ENCODE data around the gene TMEM125. TPM values are rescaled to one million over a fixed set of nuclear protein-coding genes. Genes with fewer than 3 reads are reported as not detected.

Gene TMEM125
- total and polyA plus RNA-seq, 4 experiments from 2014 or later = not detected

GRCh38 chr1:43315481-43315880 lies 45.7 kb downstream of the TMEM125 start:
- Mint-ChIP-seq H3K4me1 (no peaks in the 10 kb centered on the region), H3K27me3 (peaks cover 1 to 2% of the 10 kb centered on the region in 2 donors), H3K27ac (peak overlapping the region in 1 of 7 donors; percentile 48), H3K36me3 (no peaks in the 10 kb centered on the region), H3K4me3 (no peak overlapping the region), H3K9me3 (no peaks in the 10 kb centered on the region)
- no peaks in the 10 kb centered on the region for H3K9me3 ChIP-seq (ENCODE audit: control insufficient read depth in 1 of 2, low read length in 2 of 2)
- H3K27me3 ChIP-seq (ENCODE audit: insufficient read depth, low read length) = no peaks in the 10 kb centered on the region
- no peaks in the 10 kb centered on the region for H3K4me1 ChIP-seq (ENCODE audit: insufficient read depth, low read length)
- intact Hi-C loops (cut with micrococcal nuclease) = no loop called here
- no peak overlapping the region for H3K27ac ChIP-seq (ENCODE audit: low read depth, low read length)
- H3K4me3 ChIP-seq (ENCODE audit: low read length in 2 of 2) = no peak overlapping the region
- no peaks in the 10 kb centered on the region for H3K36me3 ChIP-seq (ENCODE audit: insufficient read depth, low read length)
- ChIA-PET CTCF (ENCODE audit: partially characterized antibody) (no interaction called here), POLR2A (ENCODE audit: partially characterized antibody) (no interaction called here)
- DNase-seq = no peak

DNA sequence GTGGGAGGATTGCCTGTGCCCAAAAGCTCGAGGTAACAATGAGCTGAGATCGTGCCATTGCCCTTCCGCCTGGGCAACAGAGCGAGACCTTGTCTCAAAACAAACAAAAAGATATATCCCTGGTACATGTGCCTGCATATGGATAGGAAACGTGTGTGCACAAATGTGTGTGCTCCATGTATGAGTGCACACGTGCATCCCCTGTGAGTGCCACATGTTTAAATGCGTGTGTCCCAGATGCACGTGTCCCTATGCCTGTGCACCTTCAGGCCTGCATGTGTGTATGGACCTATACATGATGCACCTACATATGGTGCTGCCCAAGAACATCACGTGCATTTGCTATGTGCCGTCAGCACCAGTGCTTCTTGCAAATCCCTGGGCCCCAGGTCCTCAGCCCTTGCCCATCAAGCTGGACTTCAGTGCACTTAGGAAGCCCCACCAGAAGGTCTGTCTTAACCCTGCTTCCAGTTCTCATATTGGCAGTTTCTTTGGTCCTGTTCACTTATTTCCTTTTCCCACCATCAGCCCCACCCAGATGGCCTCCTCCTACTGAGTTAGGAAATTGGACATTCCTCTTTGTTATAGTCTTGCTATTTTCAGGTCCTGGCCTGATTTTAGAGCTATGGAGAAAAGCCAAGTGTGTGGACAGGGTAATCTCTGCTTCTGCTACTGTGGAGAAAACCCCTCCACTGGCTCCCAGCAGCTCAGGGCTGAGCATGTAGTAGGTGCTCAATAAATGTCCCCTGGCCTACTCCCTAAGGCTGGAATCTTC lies 46.4 kb downstream of the TMEM125 start:
- no peaks in the 10 kb centered on the region for H3K9me3 Mint-ChIP-seq
- POLR2A ChIA-PET (ENCODE audit: partially characterized antibody) = no interaction called here
- H3K4me3 ChIP-seq (ENCODE audit: low read length in 2 of 2) = no peak overlapping the region
- CTCF ChIA-PET (ENCODE audit: partially characterized antibody) = no interaction called here
- no peaks in the 10 kb centered on the region for H3K9me3 ChIP-seq (ENCODE audit: control insufficient read depth in 1 of 2, low read length in 2 of 2)
- no peaks in the 10 kb centered on the region for H3K27me3 ChIP-seq (ENCODE audit: insufficient read depth, low read length)
- H3K4me3 Mint-ChIP-seq = no peak overlapping the region
- H3K4me1 ChIP-seq (ENCODE audit: insufficient read depth, low read length) = no peaks in the 10 kb centered on the region
- H3K27me3 Mint-ChIP-seq = peaks cover 0 to 2% of the 10 kb centered on the region in 2 donors
- no peaks in the 10 kb centered on the region for H3K36me3 Mint-ChIP-seq
- no peak overlapping the region for H3K27ac ChIP-seq (ENCODE audit: low read depth, low read length)
- no peaks in the 10 kb centered on the region for H3K4me1 Mint-ChIP-seq
- H3K36me3 ChIP-seq (ENCODE audit: insufficient read depth, low read length) = no peaks in the 10 kb centered on the region
- intact Hi-C loops (cut with micrococcal nuclease) = no loop called here
- no peak for DNase-seq
- peak overlapping the region in 2 of 7 donors; percentile 41 to 48 for H3K27ac Mint-ChIP-seq

DNA sequence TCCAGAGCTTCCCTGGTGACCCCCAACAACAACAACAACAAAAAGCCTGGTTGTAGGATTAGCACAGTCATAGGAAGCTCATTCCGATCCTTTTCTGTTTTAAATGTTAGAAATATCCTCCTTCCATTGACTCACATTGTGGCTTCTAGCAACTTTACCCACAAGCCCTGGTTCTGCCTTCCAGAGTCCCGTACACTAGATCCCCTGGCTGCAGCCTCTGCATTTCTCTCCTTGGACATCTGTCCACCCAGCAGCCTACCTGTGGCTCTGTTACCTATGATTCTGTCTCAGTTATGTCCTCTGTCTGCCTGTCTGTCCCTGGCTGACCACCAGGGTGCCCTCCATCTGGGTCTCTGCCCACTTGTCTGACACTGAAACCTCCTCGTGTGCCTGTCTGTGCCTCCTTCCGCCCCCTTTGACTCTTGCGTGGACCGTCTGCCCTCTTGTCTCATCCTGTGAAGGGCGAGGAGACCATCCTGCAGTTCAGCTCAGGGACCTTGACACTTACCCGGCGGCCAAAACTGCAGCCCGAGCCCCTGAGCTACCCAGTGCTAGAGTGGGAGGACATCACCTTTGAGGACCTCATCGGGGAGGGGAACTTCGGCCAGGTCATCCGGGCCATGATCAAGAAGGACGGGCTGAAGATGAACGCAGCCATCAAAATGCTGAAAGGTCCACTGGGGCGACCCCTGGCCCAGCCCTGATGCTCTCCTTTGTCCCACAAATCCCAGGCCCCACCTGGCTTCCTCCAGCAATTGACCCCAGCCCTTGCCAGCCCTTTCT lies 47.1 kb downstream of the TMEM125 start:
- Mint-ChIP-seq H3K4me1 (no peaks in the 10 kb centered on the region), H3K9me3 (no peaks in the 10 kb centered on the region), H3K4me3 (no peak overlapping the region), H3K36me3 (no peaks in the 10 kb centered on the region), H3K27ac (no peak overlapping the region), H3K27me3 (no peaks in the 10 kb centered on the region)
- CTCF ChIA-PET (ENCODE audit: partially characterized antibody) = interaction anchor here (0.6 kb wide), 1 partner anchor 24 kb away, joined by 3 read pairs; no protein-coding TSS in a partner anchor
- intact Hi-C loops (cut with micrococcal nuclease) = no loop called here
- H3K27me3 ChIP-seq (ENCODE audit: insufficient read depth, low read length) = no peaks in the 10 kb centered on the region
- H3K27ac ChIP-seq (ENCODE audit: low read depth, low read length) = no peak overlapping the region
- H3K4me3 ChIP-seq (ENCODE audit: low read length in 2 of 2) = no peak overlapping the region
- H3K36me3 ChIP-seq (ENCODE audit: insufficient read depth, low read length) = no peaks in the 10 kb centered on the region
- H3K4me1 ChIP-seq (ENCODE audit: insufficient read depth, low read length) = no peaks in the 10 kb centered on the region
- DNase-seq = no peak
- no peaks in the 10 kb centered on the region for H3K9me3 ChIP-seq (ENCODE audit: control insufficient read depth in 1 of 2, low read length in 2 of 2)
- POLR2A ChIA-PET (ENCODE audit: partially characterized antibody) = no interaction called here

GRCh38 chr1:43317817-43318471 lies 48.2 kb downstream of the TMEM125 start:
- no peak for DNase-seq
- Mint-ChIP-seq H3K4me3 (peak overlapping the region in 1 of 8 donors; percentile 46), H3K27me3 (no peaks in the 10 kb centered on the region), H3K9me3 (peaks cover 0 to under 1% (median 0%) of the 10 kb centered on the region in 8 donors), H3K36me3 (no peaks in the 10 kb centered on the region), H3K4me1 (no peaks in the 10 kb centered on the region), H3K27ac (no peak overlapping the region)
- intact Hi-C loops (cut with micrococcal nuclease) = no loop called here
- H3K9me3 ChIP-seq (ENCODE audit: control insufficient read depth in 1 of 2, low read length in 2 of 2) = no peaks in the 10 kb centered on the region
- POLR2A ChIA-PET (ENCODE audit: partially characterized antibody) = no interaction called here
- CTCF ChIA-PET (ENCODE audit: partially characterized antibody) = no interaction called here
- H3K4me1 ChIP-seq (ENCODE audit: insufficient read depth, low read length) = no peaks in the 10 kb centered on the region
- no peak overlapping the region for H3K27ac ChIP-seq (ENCODE audit: low read depth, low read length)
- H3K4me3 ChIP-seq (ENCODE audit: low read length in 2 of 2) = no peak overlapping the region
- H3K36me3 ChIP-seq (ENCODE audit: insufficient read depth, low read length) = no peaks in the 10 kb centered on the region
- H3K27me3 ChIP-seq (ENCODE audit: insufficient read depth, low read length) = no peaks in the 10 kb centered on the region

GRCh38 chr1:43318831-43319230 lies 49.0 kb downstream of the TMEM125 start:
- Histone ChIP-seq H3K9me3 (ENCODE audit: control insufficient read depth in 1 of 2, low read length in 2 of 2) (no peaks in the 10 kb centered on the region), H3K36me3 (ENCODE audit: insufficient read depth, low read length) (no peaks in the 10 kb centered on the region), H3K27me3 (ENCODE audit: insufficient read depth, low read length) (no peaks in the 10 kb centered on the region), H3K4me1 (ENCODE audit: insufficient read depth, low read length) (no peaks in the 10 kb centered on the region), H3K4me3 (ENCODE audit: low read length in 2 of 2) (no peak overlapping the region), H3K27ac (ENCODE audit: low read depth, low read length) (no peak overlapping the region)
- POLR2A ChIA-PET (ENCODE audit: partially characterized antibody) = no interaction called here
- Mint-ChIP-seq H3K4me3 (no peak overlapping the region), H3K4me1 (no peaks in the 10 kb centered on the region), H3K27me3 (no peaks in the 10 kb centered on the region), H3K36me3 (no peaks in the 10 kb centered on the region), H3K9me3 (peaks cover 0 to 2% (median 0%) of the 10 kb centered on the region in 8 donors), H3K27ac (no peak overlapping the region)
- CTCF ChIA-PET (ENCODE audit: partially characterized antibody) = no interaction called here
- intact Hi-C loops (cut with micrococcal nuclease) = no loop called here
- DNase-seq = no peak

DNA sequence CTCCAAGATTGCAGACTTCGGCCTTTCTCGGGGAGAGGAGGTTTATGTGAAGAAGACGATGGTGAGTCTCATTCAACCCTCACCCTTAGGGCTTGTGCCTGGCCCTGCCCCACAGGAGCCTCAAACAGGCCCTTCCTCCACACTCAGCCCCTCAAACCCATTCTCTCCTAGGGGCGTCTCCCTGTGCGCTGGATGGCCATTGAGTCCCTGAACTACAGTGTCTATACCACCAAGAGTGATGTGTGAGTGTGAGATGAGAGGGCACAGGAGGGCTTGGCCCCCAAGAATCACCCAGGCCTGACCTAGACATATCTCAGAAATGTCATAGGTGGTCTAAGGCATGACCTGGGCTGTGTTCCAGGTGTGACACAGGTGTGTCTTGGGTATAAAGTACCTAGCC lies 49.5 kb downstream of the TMEM125 start:
- H3K4me1 ChIP-seq (ENCODE audit: insufficient read depth, low read length) = no peaks in the 10 kb centered on the region
- Mint-ChIP-seq H3K27me3 (no peaks in the 10 kb centered on the region), H3K4me1 (no peaks in the 10 kb centered on the region), H3K4me3 (no peak overlapping the region), H3K36me3 (no peaks in the 10 kb centered on the region), H3K9me3 (peaks cover 0 to 5% (median 2%) of the 10 kb centered on the region in 8 donors), H3K27ac (no peak overlapping the region)
- no peaks in the 10 kb centered on the region for H3K27me3 ChIP-seq (ENCODE audit: insufficient read depth, low read length)
- no peaks in the 10 kb centered on the region for H3K36me3 ChIP-seq (ENCODE audit: insufficient read depth, low read length)
- H3K9me3 ChIP-seq (ENCODE audit: control insufficient read depth in 1 of 2, low read length in 2 of 2) = no peaks in the 10 kb centered on the region
- CTCF ChIA-PET (ENCODE audit: partially characterized antibody) = no interaction called here
- POLR2A ChIA-PET (ENCODE audit: partially characterized antibody) = no interaction called here
- H3K27ac ChIP-seq (ENCODE audit: low read depth, low read length) = no peak overlapping the region
- intact Hi-C loops (cut with micrococcal nuclease) = no loop called here
- no peak overlapping the region for H3K4me3 ChIP-seq (ENCODE audit: low read length in 2 of 2)
- DNase-seq = no peak

GRCh38 chr1:43319766-43320165 lies 50.0 kb downstream of the TMEM125 start:
- Histone ChIP-seq H3K4me1 (ENCODE audit: insufficient read depth, low read length) (no peaks in the 10 kb centered on the region), H3K4me3 (ENCODE audit: low read length in 2 of 2) (no peak overlapping the region), H3K27me3 (ENCODE audit: insufficient read depth, low read length) (no peaks in the 10 kb centered on the region), H3K27ac (ENCODE audit: low read depth, low read length) (no peak overlapping the region), H3K9me3 (ENCODE audit: control insufficient read depth in 1 of 2, low read length in 2 of 2) (peaks cover 0 to 3% of the 10 kb centered on the region in 2 donors), H3K36me3 (ENCODE audit: insufficient read depth, low read length) (no peaks in the 10 kb centered on the region)
- H3K36me3 Mint-ChIP-seq = peaks cover 0 to 2% of the 10 kb centered on the region in 2 donors
- CTCF ChIA-PET (ENCODE audit: partially characterized antibody) = no interaction called here
- no peak overlapping the region for H3K27ac Mint-ChIP-seq
- intact Hi-C loops (cut with micrococcal nuclease) = no loop called here
- POLR2A ChIA-PET (ENCODE audit: partially characterized antibody) = no interaction called here
- H3K9me3 Mint-ChIP-seq = peaks cover 0 to 10% (median 6%) of the 10 kb centered on the region in 8 donors
- H3K4me3 Mint-ChIP-seq = no peak overlapping the region
- DNase-seq = no peak
- peaks cover 0 to 2% of the 10 kb centered on the region in 2 donors for H3K27me3 Mint-ChIP-seq
- no peaks in the 10 kb centered on the region for H3K4me1 Mint-ChIP-seq

Data from CD4-positive, alpha-beta memory T cell (primary cell).